DOHH2 (cell line): Measurements from ENCODE around the gene DIP2C.

Experiments used
- CTCF ChIP-seq: fragments of 200-600 bp; sonication (generic); IDR thresholded peaks from one replicate; pipeline ENCODE4 v1.5.1; 2014; ENCODE audit warnings: antibody characterized with exemption, mild to moderate bottlenecking, low read depth, low read length; ENCODE audit not compliant: poor library complexity, severe bottlenecking
- EZH2phosphoT487 ChIP-seq: fragments of 200-600 bp; sonication (generic); IDR thresholded peaks from 2 replicates; pipeline ENCODE4 v1.6.1; 2017; ENCODE audit warnings: borderline replicate concordance, mild to moderate bottlenecking, antibody characterized with exemption, low read length, moderate library complexity, mixed read lengths

GRCh38 chr10:413662-414071 is 275.8 kb downstream of the DIP2C start:
- TF ChIP-seq CTCF (no peak), EZH2phosphoT487 (no peak)
